Muscle layer of duodenum (tissue), 2 donors: ENCODE results near the gene GIMAP8.

Source experiments
- H3K27ac ChIP-seq: one replicate; pipeline ENCODE4 v1.7.0; 2013; ENCODE audit warnings: mild to moderate bottlenecking, low read length
- H3K27me3 ChIP-seq: one replicate; pipeline ENCODE4 v1.7.0; 2013; ENCODE audit warnings: low read depth, mild to moderate bottlenecking, control low read depth, low read length
- H3K36me3 ChIP-seq, 2 donors: one replicate each; pipeline ENCODE4 v1.7.0; 2013; ENCODE audit warnings: low read length in 2 of 2, control low read depth in 1 of 2, mild to moderate bottlenecking in 1 of 2; ENCODE audit not compliant: insufficient read depth in 2 of 2, control insufficient read depth in 1 of 2
- H3K4me1 ChIP-seq, 2 donors: one replicate each; pipeline ENCODE4 v1.7.0; 2013; ENCODE audit warnings: low read length in 2 of 2, mild to moderate bottlenecking in 2 of 2, control low read depth in 1 of 2, moderate library complexity in 1 of 2; ENCODE audit not compliant: insufficient read depth in 2 of 2, control insufficient read depth in 1 of 2
- H3K4me3 ChIP-seq, 2 donors: one replicate each; pipeline ENCODE4 v1.7.0; 2013; ENCODE audit warnings: low read length in 2 of 2, low read depth in 1 of 2, mild to moderate bottlenecking in 1 of 2
- H3K9me3 ChIP-seq, 2 donors: one replicate each; pipeline ENCODE4 v1.7.0; 2013; ENCODE audit warnings: low read length in 2 of 2, control low read depth in 1 of 2, mild to moderate bottlenecking in 1 of 2; ENCODE audit not compliant: control insufficient read depth in 1 of 2
- donor health status: healthy.

Gene GIMAP8

GRCh38 chr7:150412518-150413488 is 37.6 kb upstream of the GIMAP8 start:
- H3K4me3 ChIP-seq, result no peak overlapping the region
- peaks cover 7 to 9% of the 10 kb centered on the region in 2 donors for H3K36me3 ChIP-seq
- H3K4me1 ChIP-seq, result no peaks in the 10 kb centered on the region
- no peak overlapping the region for H3K27ac ChIP-seq
- H3K27me3 ChIP-seq, result no peaks in the 10 kb centered on the region
- H3K9me3 ChIP-seq, result no peaks in the 10 kb centered on the region

- Histone ChIP-seq H3K4me1 (no peaks in the 10 kb centered on the region), H3K9me3 (no peaks in the 10 kb centered on the region), H3K27me3 (no peaks in the 10 kb centered on the region), H3K27ac (no peak overlapping the region), H3K36me3 (peaks cover 7 to 8% of the 10 kb centered on the region in 2 donors), H3K4me3 (no peak overlapping the region)
Measured at GRCh38 chr7:150413640-150414081, 36.8 kb upstream of the GIMAP8 start.

- no peak overlapping the region for H3K27ac ChIP-seq
- H3K9me3 ChIP-seq, result no peaks in the 10 kb centered on the region
- H3K36me3 ChIP-seq, result peaks cover 3 to 4% of the 10 kb centered on the region in 2 donors
- H3K4me1 ChIP-seq, result no peaks in the 10 kb centered on the region
- H3K4me3 ChIP-seq, result no peak overlapping the region
- no peaks in the 10 kb centered on the region for H3K27me3 ChIP-seq
Measured at GRCh38 chr7:150415161-150416153, 35.0 kb upstream of the GIMAP8 start.

GRCh38 chr7:150417239-150417638 is 33.2 kb upstream of the GIMAP8 start:
- Histone ChIP-seq H3K4me3 (no peak overlapping the region), H3K27me3 (no peaks in the 10 kb centered on the region), H3K9me3 (no peaks in the 10 kb centered on the region), H3K27ac (no peak overlapping the region), H3K4me1 (peaks cover 0 to 3% of the 10 kb centered on the region in 2 donors), H3K36me3 (no peaks in the 10 kb centered on the region)

- Histone ChIP-seq H3K36me3 (no peaks in the 10 kb centered on the region), H3K4me3 (no peak overlapping the region), H3K27ac (no peak overlapping the region), H3K4me1 (peaks cover 0 to 3% of the 10 kb centered on the region in 2 donors), H3K27me3 (no peaks in the 10 kb centered on the region), H3K9me3 (no peaks in the 10 kb centered on the region)
Measured at GRCh38 chr7:150417863-150418262, 32.6 kb upstream of the GIMAP8 start.

- Histone ChIP-seq H3K4me3 (no peak overlapping the region), H3K36me3 (no peaks in the 10 kb centered on the region), H3K4me1 (peaks cover 0 to 3% of the 10 kb centered on the region in 2 donors), H3K27ac (no peak overlapping the region), H3K27me3 (no peaks in the 10 kb centered on the region), H3K9me3 (no peaks in the 10 kb centered on the region)
Measured at GRCh38 chr7:150420242-150420641, 30.2 kb upstream of the GIMAP8 start.

GRCh38 chr7:150420987-150421674 is 29.3 kb upstream of the GIMAP8 start:
- H3K36me3 ChIP-seq, result no peaks in the 10 kb centered on the region
- peaks cover 0 to 3% of the 10 kb centered on the region in 2 donors for H3K4me1 ChIP-seq
- no peaks in the 10 kb centered on the region for H3K9me3 ChIP-seq
- no peak overlapping the region for H3K27ac ChIP-seq
- H3K27me3 ChIP-seq, result no peaks in the 10 kb centered on the region
- H3K4me3 ChIP-seq, result no peak overlapping the region

GRCh38 chr7:150421831-150422230 is 28.6 kb upstream of the GIMAP8 start:
- Histone ChIP-seq H3K27ac (no peak overlapping the region), H3K9me3 (no peaks in the 10 kb centered on the region), H3K4me1 (peaks cover 0 to 3% of the 10 kb centered on the region in 2 donors), H3K4me3 (no peak overlapping the region), H3K36me3 (no peaks in the 10 kb centered on the region), H3K27me3 (no peaks in the 10 kb centered on the region)

- Histone ChIP-seq H3K27me3 (no peaks in the 10 kb centered on the region), H3K9me3 (no peaks in the 10 kb centered on the region), H3K4me1 (peaks cover 5 to 20% of the 10 kb centered on the region in 2 donors), H3K4me3 (no peak overlapping the region), H3K27ac (no peak overlapping the region), H3K36me3 (no peaks in the 10 kb centered on the region)
Measured at GRCh38 chr7:150425670-150426069, 24.8 kb upstream of the GIMAP8 start.

GRCh38 chr7:150428671-150429451 is 21.6 kb upstream of the GIMAP8 start:
- H3K4me3 ChIP-seq, result no peak overlapping the region
- no peaks in the 10 kb centered on the region for H3K27me3 ChIP-seq
- no peaks in the 10 kb centered on the region for H3K36me3 ChIP-seq
- no peak overlapping the region for H3K27ac ChIP-seq
- H3K4me1 ChIP-seq, result peaks cover 9 to 20% of the 10 kb centered on the region in 2 donors
- no peaks in the 10 kb centered on the region for H3K9me3 ChIP-seq
